Stimulated activated CD4-positive, alpha-beta T cell treated with anti-CD3 and anti-CD28 coated beads, Interleukin-15, amount 100 ng/mL, for 24 hours (primary cell): ENCODE results near the gene NCAM1.
"Not testable (repeated sequence)": the region's sequence is repeated elsewhere in the genome, so short reads cannot be mapped to it uniquely, and the experiment has no call there.

Experiments
- DNase-seq: peaks from one replicate; pipeline ENCODE4 v3.0.0-alpha.2; 2020

The NCAM1 gene

GRCh38 chr11:113282898-113283437 is 321.7 kb downstream of the NCAM1 start:
- no peak for DNase-seq

GRCh38 chr11:113283881-113284280 is 322.7 kb downstream of the NCAM1 start:
- no peak for DNase-seq

- no peak for DNase-seq
Observed at GRCh38 chr11:113286009-113286408, 324.8 kb downstream of the NCAM1 start.

DNA sequence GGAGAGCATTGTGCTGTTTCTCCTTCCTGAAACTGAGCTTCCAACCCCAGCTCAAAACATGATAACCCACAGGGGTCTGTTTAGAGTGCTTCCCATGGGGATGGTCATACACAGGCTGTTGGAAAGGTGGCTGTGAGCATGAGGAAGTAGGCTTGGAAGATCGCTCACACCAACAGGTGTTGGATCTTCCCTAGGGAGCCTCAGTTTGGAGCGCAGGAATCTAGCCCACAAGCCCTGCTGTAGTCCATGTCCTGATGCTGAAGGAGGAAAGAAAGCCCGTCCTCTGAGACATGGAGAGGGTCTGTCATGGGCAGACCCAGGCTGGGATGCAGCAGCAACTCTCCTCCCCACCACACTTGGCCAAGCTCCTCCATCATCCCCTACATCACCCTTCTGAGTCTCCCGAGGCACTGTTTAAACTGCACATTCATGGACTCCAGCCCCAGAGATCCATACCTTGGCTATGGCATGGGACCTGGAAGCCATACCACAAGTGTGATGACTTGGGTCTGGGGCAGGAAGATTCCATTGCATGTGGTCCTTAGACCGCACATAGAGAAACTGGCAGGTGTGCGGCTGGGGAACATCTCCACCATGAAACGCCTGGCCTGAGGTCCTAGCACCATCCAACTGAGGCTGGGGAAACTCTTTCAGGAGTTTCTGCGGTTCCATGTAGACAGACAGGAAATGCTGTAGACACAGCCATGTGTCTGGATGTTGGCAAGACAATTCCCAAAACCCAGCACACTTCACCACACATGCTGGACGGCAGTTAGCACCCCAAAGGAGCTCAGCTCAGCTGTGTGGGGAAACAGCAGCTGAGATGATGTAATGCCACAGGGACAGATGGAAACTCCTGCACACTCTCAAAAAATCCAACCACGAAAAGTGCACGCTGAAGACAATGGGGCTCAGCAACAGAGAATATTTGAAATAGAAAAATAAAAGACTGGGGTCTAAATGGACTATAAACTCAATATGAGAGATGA is 325.6 kb downstream of the NCAM1 start:
- DNase-seq = no peak

DNA sequence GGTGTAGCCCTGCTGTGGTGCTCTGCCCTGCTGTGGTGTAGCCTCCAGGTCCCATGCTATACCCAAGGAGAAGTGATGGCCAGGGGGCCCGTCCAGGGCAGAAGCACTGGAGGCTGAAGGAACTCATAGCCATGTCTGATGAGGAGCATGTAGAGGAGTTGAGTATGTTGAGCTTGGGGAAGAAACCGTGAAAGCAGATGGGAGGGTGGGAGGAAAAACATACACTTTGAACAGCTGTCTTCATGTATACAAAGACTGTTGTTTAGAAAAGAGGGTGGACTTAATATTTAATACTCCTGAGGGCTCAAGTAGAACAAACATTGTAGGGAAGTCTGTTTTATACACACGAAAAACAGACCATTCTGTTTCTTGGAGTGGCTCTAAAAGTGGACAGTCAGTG is 326.6 kb downstream of the NCAM1 start:
- DNase-seq = no peak

DNA sequence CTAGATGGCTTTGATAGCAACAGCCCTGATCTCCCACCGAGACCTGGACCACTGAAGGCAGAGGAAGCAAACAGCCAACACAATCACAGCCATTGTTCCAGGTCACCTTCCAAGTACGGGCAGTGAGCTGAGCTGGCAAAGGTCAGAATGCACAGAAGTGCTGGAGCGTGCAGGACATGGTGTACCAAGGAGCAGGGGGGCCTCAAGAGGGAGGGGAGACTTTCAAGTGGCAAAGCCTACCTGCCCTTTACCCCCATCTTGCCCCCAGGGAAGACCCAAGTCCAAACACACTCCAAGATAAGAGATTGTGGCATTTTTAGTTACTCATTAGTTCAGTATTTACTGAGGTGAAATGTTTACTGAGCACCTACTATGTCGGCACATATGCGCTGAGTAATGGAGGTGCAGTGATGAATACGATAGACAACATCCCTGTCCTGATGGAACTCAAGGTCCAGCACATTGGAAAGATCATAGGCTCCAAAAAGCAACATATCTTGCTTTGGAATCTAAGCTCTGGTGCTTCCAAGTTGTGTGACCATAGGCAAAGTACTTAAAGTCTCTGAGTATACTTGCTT is 327.2 kb downstream of the NCAM1 start:
- DNase-seq = no peak

GRCh38 chr11:113289431-113290187 is 328.4 kb downstream of the NCAM1 start:
- peak; percentile 72 for DNase-seq

DNA sequence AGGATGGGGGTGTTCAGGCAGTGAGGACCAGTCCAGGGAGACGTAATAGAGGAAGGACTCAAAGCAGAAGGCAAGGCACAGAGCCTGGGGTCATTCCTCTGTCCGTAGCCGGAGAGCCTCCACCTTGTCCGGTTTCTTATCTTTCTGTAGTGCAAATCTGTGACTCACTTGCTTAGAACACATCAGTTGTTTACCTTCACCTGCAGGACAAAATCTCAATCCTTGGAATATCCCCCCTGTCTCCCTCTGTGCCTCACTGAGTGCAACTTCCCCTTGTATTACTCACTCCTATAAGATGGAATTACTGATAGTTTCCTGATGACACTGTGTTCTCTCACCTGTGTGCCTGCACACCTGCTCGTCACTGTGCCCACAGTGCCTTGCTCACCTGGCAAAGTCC is 332.7 kb downstream of the NCAM1 start:
- no peak for DNase-seq

GRCh38 chr11:113295993-113296392 is 334.8 kb downstream of the NCAM1 start:
- no peak for DNase-seq

GRCh38 chr11:113296447-113297205 is 335.4 kb downstream of the NCAM1 start:
- DNase-seq = no peak

- DNase-seq = not testable (repeated sequence)
Observed at GRCh38 chr11:113298496-113298895, 337.3 kb downstream of the NCAM1 start.

- no peak for DNase-seq
Observed at GRCh38 chr11:113304916-113305315, 343.7 kb downstream of the NCAM1 start.

DNA sequence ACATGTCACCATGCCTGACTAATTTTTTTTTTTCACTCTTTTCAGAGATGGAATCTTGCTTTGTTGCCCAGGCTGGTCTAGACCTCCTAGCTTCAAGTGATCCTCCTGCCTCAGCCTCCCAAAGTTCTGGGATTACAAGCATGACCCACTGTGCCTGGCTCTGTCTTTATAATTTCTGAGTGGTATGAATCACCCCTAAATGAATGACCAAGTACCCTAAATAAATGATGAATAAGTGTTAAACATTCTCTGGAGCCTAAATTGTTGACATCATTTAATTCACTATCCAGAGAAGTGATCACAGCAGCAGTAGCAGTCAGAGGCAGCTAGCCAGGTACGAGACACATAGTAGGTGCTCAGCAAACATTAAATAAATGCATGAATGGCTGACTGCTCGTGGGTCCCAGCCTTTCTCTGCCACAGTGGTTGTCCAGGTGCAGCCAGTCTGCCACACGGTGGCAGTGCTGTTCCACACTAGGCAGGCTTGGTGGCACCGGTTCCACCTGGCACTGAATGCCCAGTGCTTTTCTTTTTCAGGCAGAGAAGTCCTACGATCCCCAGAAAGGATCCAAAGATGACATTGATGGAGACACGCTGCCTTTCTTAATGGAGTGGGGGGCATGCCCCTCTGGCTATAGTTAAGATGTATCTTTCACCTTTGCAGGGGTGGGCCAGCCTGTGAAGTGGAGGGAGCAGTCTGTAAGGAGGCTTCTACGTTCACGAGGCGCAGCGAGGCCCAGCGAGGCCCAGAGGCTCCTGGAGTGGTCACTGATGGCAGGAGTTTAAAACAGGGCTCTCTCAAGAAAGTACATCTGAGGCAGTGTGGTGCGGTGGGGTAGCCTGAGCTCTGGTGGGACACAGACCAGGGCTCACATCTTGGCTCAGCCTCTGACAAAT is 344.5 kb downstream of the NCAM1 start:
- DNase-seq = peak; percentile 80

- DNase-seq = no peak
Observed at GRCh38 chr11:113308601-113309000, 347.4 kb downstream of the NCAM1 start.

GRCh38 chr11:113311536-113311935 is 350.3 kb downstream of the NCAM1 start:
- no peak for DNase-seq

DNA sequence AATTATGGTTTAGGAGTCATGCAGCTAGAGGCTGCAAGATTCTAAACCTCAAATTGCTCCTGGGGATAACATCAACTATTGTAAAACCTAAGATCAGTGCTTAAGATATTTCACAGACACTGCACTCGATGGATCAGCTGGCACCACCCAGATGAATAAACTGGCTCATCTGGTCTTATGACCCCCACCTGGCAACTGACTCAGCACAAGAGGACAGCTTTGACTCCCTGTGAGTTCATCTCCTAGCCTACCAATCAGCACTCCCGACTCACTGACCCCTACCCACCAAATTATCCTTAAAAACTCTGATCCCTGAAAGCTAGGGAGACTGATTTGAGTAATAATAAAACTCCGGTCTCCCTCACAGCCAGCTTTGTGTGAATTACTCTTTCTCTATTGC is 352.4 kb downstream of the NCAM1 start:
- DNase-seq = no peak

- DNase-seq = no peak
Observed at GRCh38 chr11:113314065-113314388, 352.8 kb downstream of the NCAM1 start.

GRCh38 chr11:113314389-113315301 is 353.4 kb downstream of the NCAM1 start, which contains the start of gene TTC12:
Gene TTC12, plus strand, starts transcription at chr11:113314583. Its CDS starts 1,675 bp downstream, at chr11:113316258.
- peak; percentile 96 for DNase-seq

DNA sequence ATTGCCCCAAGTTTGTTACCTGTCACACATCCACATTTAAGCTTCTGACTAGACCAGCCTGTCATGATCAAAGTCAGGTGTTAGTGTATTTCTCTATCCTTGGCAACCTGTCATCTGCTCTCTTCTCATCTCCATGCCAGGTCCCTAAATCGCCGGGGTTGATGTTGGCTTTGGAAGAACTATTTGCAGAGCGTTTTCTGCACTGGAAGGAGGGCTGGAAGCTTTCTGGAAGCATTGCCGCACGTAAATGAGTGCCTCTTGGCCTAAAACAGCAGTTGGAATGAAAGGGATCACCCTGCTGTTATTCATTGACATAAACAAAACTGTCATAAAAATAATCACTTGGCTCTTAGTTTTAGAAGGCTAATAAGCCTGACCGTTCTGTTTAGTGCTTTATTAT is 354.6 kb downstream of the NCAM1 start:
- no peak for DNase-seq

- DNase-seq = no peak
Observed at GRCh38 chr11:113316256-113316655, 355.0 kb downstream of the NCAM1 start.
